ENCODE measurements around the gene FAM13A.

FAM13A gene

DNA sequence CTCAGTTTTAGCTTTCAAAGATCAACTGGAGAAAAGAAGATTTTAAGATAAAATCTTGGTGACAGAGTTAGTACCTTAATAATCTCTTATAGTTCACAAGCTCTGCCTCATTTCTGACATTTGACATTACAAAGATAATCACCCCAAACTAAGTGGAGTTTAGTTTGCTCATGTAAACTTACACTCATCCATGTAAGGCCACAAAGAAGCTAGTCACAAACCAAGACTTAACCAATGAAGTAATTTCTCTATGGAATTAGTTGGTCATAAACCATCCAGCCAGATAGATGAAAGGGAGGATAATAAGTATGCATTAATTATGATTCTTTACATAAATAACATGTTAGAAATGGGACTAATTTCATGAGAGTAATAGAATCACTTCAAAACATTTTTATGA is 159.2 kb downstream of the FAM13A start:
- no peak overlapping the region for H3K23ac ChIP-seq (ENCODE audit: low read depth, low read length, poor library complexity)
- H2BK15ac ChIP-seq (ENCODE audit: low read length) = no peak overlapping the region
- no peak overlapping the region for H4K8ac ChIP-seq (ENCODE audit: low read depth, low read length)

GRCh38 chr4:88897180-88897579 is 159.8 kb downstream of the FAM13A start:
- Histone ChIP-seq H3K9ac (ENCODE audit: low read depth, low read length, poor library complexity) (no peak overlapping the region), H2BK12ac (ENCODE audit: low read length) (no peak overlapping the region), H3K79me1 (ENCODE audit: low read depth, low read length) (no peaks in the 10 kb centered on the region), H2AFZ (ENCODE audit: low read length) (no peak overlapping the region), H2BK15ac (ENCODE audit: low read length) (no peak overlapping the region), H3K18ac (ENCODE audit: low read length) (no peak overlapping the region), H4K91ac (ENCODE audit: low read depth, low read length, poor library complexity) (no peak overlapping the region), H3K4me1 (ENCODE audit: control insufficient read depth in 2 of 2, insufficient read depth in 1 of 2, low read depth in 1 of 2, low read length in 2 of 2) (no peaks in the 10 kb centered on the region), H3K4me3 (ENCODE audit: low read length in 2 of 2) (no peak overlapping the region), H3K9me3 (replicated peaks in 1 of 2; ENCODE audit: control insufficient read depth in 2 of 2, insufficient read depth in 1 of 2, low read depth in 1 of 2, low read length in 2 of 2) (no peaks in the 10 kb centered on the region), H3K23ac (ENCODE audit: low read depth, low read length, poor library complexity) (no peak overlapping the region), H3K14ac (ENCODE audit: low read length) (no peak overlapping the region), H2BK5ac (ENCODE audit: low read length) (no peak overlapping the region), H3K4me2 (ENCODE audit: insufficient read depth, low read length, poor library complexity, severe bottlenecking) (no peak overlapping the region), H3K36me3 (replicated peaks in 1 of 2; ENCODE audit: control insufficient read depth in 2 of 2, insufficient read depth in 2 of 2, low read length in 2 of 2) (no peaks in the 10 kb centered on the region), H3K27me3 (ENCODE audit: control insufficient read depth in 3 of 3, insufficient read depth in 3 of 3, low read depth in 1 of 3, low read length in 3 of 3) (no peaks in the 10 kb centered on the region), H2BK120ac (ENCODE audit: low read depth, low read length) (no peak overlapping the region), H2AK5ac (ENCODE audit: low read depth, low read length) (no peak overlapping the region), H4K8ac (ENCODE audit: low read depth, low read length) (no peak overlapping the region), H3K4ac (ENCODE audit: low read length) (no peak overlapping the region), H3K27ac (replicated peaks; ENCODE audit: low read length) (no peak overlapping the region)
- no CpG with 5 or more reads among the region's 2 CpGs for WGBS, 2 donors (ENCODE audit: extremely low coverage in 2 of 2, insufficient read length in 2 of 2, insufficient replicate concordance in 1 of 2)
- DNase-seq (ENCODE audit: low spot score) = no peak

More for the DNA sequence above, 159.2 kb downstream of the FAM13A start:
- Histone ChIP-seq H3K36me3 (replicated peaks in 1 of 2; ENCODE audit: control insufficient read depth in 2 of 2, insufficient read depth in 2 of 2, low read length in 2 of 2) (no peaks in the 10 kb centered on the region), H2BK12ac (ENCODE audit: low read length) (no peak overlapping the region), H3K4ac (ENCODE audit: low read length) (no peak overlapping the region), H2AFZ (ENCODE audit: low read length) (no peak overlapping the region), H3K18ac (ENCODE audit: low read length) (no peak overlapping the region), H3K27me3 (ENCODE audit: control insufficient read depth in 3 of 3, insufficient read depth in 3 of 3, low read depth in 1 of 3, low read length in 3 of 3) (no peaks in the 10 kb centered on the region), H3K4me2 (ENCODE audit: insufficient read depth, low read length, poor library complexity, severe bottlenecking) (no peak overlapping the region), H4K91ac (ENCODE audit: low read depth, low read length, poor library complexity) (no peak overlapping the region), H3K9me3 (replicated peaks in 1 of 2; ENCODE audit: control insufficient read depth in 2 of 2, insufficient read depth in 1 of 2, low read depth in 1 of 2, low read length in 2 of 2) (no peaks in the 10 kb centered on the region), H3K14ac (ENCODE audit: low read length) (no peak overlapping the region), H2BK5ac (ENCODE audit: low read length) (no peak overlapping the region), H3K4me3 (ENCODE audit: low read length in 2 of 2) (no peak overlapping the region), H3K27ac (replicated peaks; ENCODE audit: low read length) (no peak overlapping the region), H2BK120ac (ENCODE audit: low read depth, low read length) (no peak overlapping the region), H2AK5ac (ENCODE audit: low read depth, low read length) (no peak overlapping the region), H3K9ac (ENCODE audit: low read depth, low read length, poor library complexity) (no peak overlapping the region), H3K79me1 (ENCODE audit: low read depth, low read length) (no peaks in the 10 kb centered on the region), H3K4me1 (ENCODE audit: control insufficient read depth in 2 of 2, insufficient read depth in 1 of 2, low read depth in 1 of 2, low read length in 2 of 2) (no peaks in the 10 kb centered on the region)
- no peak for DNase-seq (ENCODE audit: low spot score)

- Histone ChIP-seq H4K8ac (ENCODE audit: low read depth, low read length) (no peak overlapping the region), H3K9me3 (replicated peaks in 1 of 2; ENCODE audit: control insufficient read depth in 2 of 2, insufficient read depth in 1 of 2, low read depth in 1 of 2, low read length in 2 of 2) (no peaks in the 10 kb centered on the region), H3K27me3 (ENCODE audit: control insufficient read depth in 3 of 3, insufficient read depth in 3 of 3, low read depth in 1 of 3, low read length in 3 of 3) (no peaks in the 10 kb centered on the region), H2AK5ac (ENCODE audit: low read depth, low read length) (no peak overlapping the region), H3K23ac (ENCODE audit: low read depth, low read length, poor library complexity) (no peak overlapping the region), H3K14ac (ENCODE audit: low read length) (no peak overlapping the region), H3K4me1 (ENCODE audit: control insufficient read depth in 2 of 2, insufficient read depth in 1 of 2, low read depth in 1 of 2, low read length in 2 of 2) (peaks cover 0 to 1% of the 10 kb centered on the region in 2 donors), H3K4me2 (ENCODE audit: insufficient read depth, low read length, poor library complexity, severe bottlenecking) (no peak overlapping the region), H3K18ac (ENCODE audit: low read length) (no peak overlapping the region), H3K4ac (ENCODE audit: low read length) (no peak overlapping the region), H2BK120ac (ENCODE audit: low read depth, low read length) (no peak overlapping the region), H3K27ac (replicated peaks; ENCODE audit: low read length) (no peak overlapping the region), H3K36me3 (replicated peaks in 1 of 2; ENCODE audit: control insufficient read depth in 2 of 2, insufficient read depth in 2 of 2, low read length in 2 of 2) (no peaks in the 10 kb centered on the region), H4K91ac (ENCODE audit: low read depth, low read length, poor library complexity) (no peak overlapping the region), H3K79me1 (ENCODE audit: low read depth, low read length) (no peaks in the 10 kb centered on the region), H2BK5ac (ENCODE audit: low read length) (no peak overlapping the region), H2BK15ac (ENCODE audit: low read length) (no peak overlapping the region), H2BK12ac (ENCODE audit: low read length) (no peak overlapping the region), H3K9ac (ENCODE audit: low read depth, low read length, poor library complexity) (no peak overlapping the region), H2AFZ (ENCODE audit: low read length) (no peak overlapping the region), H3K4me3 (ENCODE audit: low read length in 2 of 2) (no peak overlapping the region)
- no peak for DNase-seq (ENCODE audit: low spot score)
- no CpG with 5 or more reads among the region's 1 CpG for WGBS, 2 donors (ENCODE audit: extremely low coverage in 2 of 2, insufficient read length in 2 of 2, insufficient replicate concordance in 1 of 2)
These were observed 163.0 kb downstream of the FAM13A start for GRCh38 chr4:88893961-88894360.

DNA sequence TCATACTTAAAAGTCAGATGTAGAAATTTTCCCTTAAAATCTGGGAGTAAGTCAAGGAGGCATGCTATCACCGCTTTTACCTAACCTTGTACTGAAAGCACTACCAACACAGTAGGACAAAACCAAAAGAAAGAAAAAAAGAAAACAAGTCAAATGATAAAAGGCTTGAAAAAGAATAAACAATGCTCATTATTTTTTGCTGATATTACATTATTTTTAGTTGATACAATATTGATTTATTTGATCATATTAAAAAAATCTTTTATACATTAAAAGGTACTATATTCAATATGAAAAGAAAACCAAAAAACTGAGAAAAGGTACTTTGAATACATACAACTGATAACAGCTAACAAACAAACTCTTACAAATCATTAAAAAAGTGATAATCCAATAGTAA is 164.3 kb downstream of the FAM13A start:
- Histone ChIP-seq H3K4me1 (ENCODE audit: control insufficient read depth in 2 of 2, insufficient read depth in 1 of 2, low read depth in 1 of 2, low read length in 2 of 2) (peaks cover 0 to 3% of the 10 kb centered on the region in 2 donors), H3K9me3 (replicated peaks in 1 of 2; ENCODE audit: control insufficient read depth in 2 of 2, insufficient read depth in 1 of 2, low read depth in 1 of 2, low read length in 2 of 2) (no peaks in the 10 kb centered on the region)

More for the DNA sequence above, 164.3 kb downstream of the FAM13A start:
- Histone ChIP-seq H4K91ac (ENCODE audit: low read depth, low read length, poor library complexity) (no peak overlapping the region), H4K8ac (ENCODE audit: low read depth, low read length) (no peak overlapping the region), H3K36me3 (replicated peaks in 1 of 2; ENCODE audit: control insufficient read depth in 2 of 2, insufficient read depth in 2 of 2, low read length in 2 of 2) (no peaks in the 10 kb centered on the region), H2AFZ (ENCODE audit: low read length) (no peak overlapping the region), H3K18ac (ENCODE audit: low read length) (no peak overlapping the region), H3K23ac (ENCODE audit: low read depth, low read length, poor library complexity) (no peak overlapping the region), H3K79me1 (ENCODE audit: low read depth, low read length) (no peaks in the 10 kb centered on the region), H2BK15ac (ENCODE audit: low read length) (no peak overlapping the region), H3K4ac (ENCODE audit: low read length) (no peak overlapping the region), H3K27me3 (ENCODE audit: control insufficient read depth in 3 of 3, insufficient read depth in 3 of 3, low read depth in 1 of 3, low read length in 3 of 3) (no peaks in the 10 kb centered on the region), H2BK12ac (ENCODE audit: low read length) (no peak overlapping the region), H2BK120ac (ENCODE audit: low read depth, low read length) (no peak overlapping the region), H3K9ac (ENCODE audit: low read depth, low read length, poor library complexity) (no peak overlapping the region), H3K4me3 (ENCODE audit: low read length in 2 of 2) (no peak overlapping the region), H2BK5ac (ENCODE audit: low read length) (no peak overlapping the region), H3K27ac (replicated peaks; ENCODE audit: low read length) (no peak overlapping the region), H3K4me2 (ENCODE audit: insufficient read depth, low read length, poor library complexity, severe bottlenecking) (no peak overlapping the region), H3K14ac (ENCODE audit: low read length) (no peak overlapping the region), H2AK5ac (ENCODE audit: low read depth, low read length) (no peak overlapping the region)
- no CpG with 5 or more reads among the region's 1 CpG for WGBS, 2 donors (ENCODE audit: extremely low coverage in 2 of 2, insufficient read length in 2 of 2, insufficient replicate concordance in 1 of 2)
- DNase-seq (ENCODE audit: low spot score) = no peak
